RWPE1 (cell line): ENCODE measurements around the gene P2RX6.

Source experiments
- CTCF ChIA-PET: fragments of 350-600 bp; sonication (Branson Sonifier 250); formaldehyde crosslinking; extraction: SDS; loops from one replicate; lab custom pipeline; 2021; lab: Yijun Ruan, JAX
- POLR2A ChIA-PET: fragments of 400-600 bp; formaldehyde crosslinking; extraction: SDS; loops from one replicate; lab custom pipeline; 2020; ENCODE audit warnings: antibody characterized with exemption; ENCODE audit not compliant: low non-redundant PET; lab: Yijun Ruan, JAX
- DNase-seq: peaks from one replicate; pipeline ENCODE4 v3.0.0; 2012; ENCODE audit warnings: low spot score
- H3K27ac ChIP-seq: fragments of 450-650 bp; 2 replicates; pipeline ENCODE4 v1.5.1; 2017
- CTCF ChIP-seq: fragments of 450-650 bp; conservative IDR thresholded peaks from 2 replicates; pipeline ENCODE4 v1.5.1; 2017; ENCODE audit warnings: low read depth, mild to moderate bottlenecking

Gene P2RX6

GRCh38 chr22:21064917-21065864, 50.2 kb downstream of the P2RX6 start:
- no peak overlapping the region for H3K27ac ChIP-seq
- ChIA-PET POLR2A (no interaction called here), CTCF (no interaction called here)
- no peak for TF ChIP-seq CTCF
- no peak for DNase-seq

- no peak for DNase-seq
- H3K27ac ChIP-seq, result no peak overlapping the region
- CTCF ChIA-PET, result no interaction called here
- POLR2A ChIA-PET, result no interaction called here
- no peak for TF ChIP-seq CTCF
Measured at GRCh38 chr22:21067075-21067900, 52.3 kb downstream of the P2RX6 start.

GRCh38 chr22:21067901-21068680, 53.1 kb downstream of the P2RX6 start:
- ChIA-PET CTCF (no interaction called here), POLR2A (no interaction called here)
- no peak for DNase-seq
- H3K27ac ChIP-seq, result no peak overlapping the region
- no peak for TF ChIP-seq CTCF

- no peak for TF ChIP-seq CTCF
- POLR2A ChIA-PET, result no interaction called here
- no peak overlapping the region for H3K27ac ChIP-seq
- DNase-seq, result no peak
- CTCF ChIA-PET, result no interaction called here
Measured at GRCh38 chr22:21068681-21069276, 53.8 kb downstream of the P2RX6 start.

GRCh38 chr22:21069375-21069774, 54.4 kb downstream of the P2RX6 start:
- no peak overlapping the region for H3K27ac ChIP-seq
- POLR2A ChIA-PET, result no interaction called here
- no peak for TF ChIP-seq CTCF
- no peak for DNase-seq
- CTCF ChIA-PET, result interaction anchor here (0.7 kb wide), 1 partner anchor 18 kb away, joined by 4 read pairs; no protein-coding TSS in a partner anchor
